HPDE6-E6E7 (cell line): ENCODE measurements around the gene PCDHA7.
"Not testable (repeated sequence)": the region's sequence is repeated elsewhere in the genome, so short reads cannot be mapped to it uniquely, and the experiment has no call there.

Experiments
- DNase-seq: peaks from one replicate; pipeline ENCODE4 v3.0.0; 2011; ENCODE audit warnings: missing footprints; ENCODE audit errors: extremely low spot score

The PCDHA7 gene

GRCh38 chr5:140868721-140869554 lies 34.9 kb downstream of the PCDHA7 start, which contains the start of gene PCDHA11:
Gene PCDHA11 (plus strand): TSS chr5:140868957. CDS start chr5:140869104, 147 bp downstream.
- peak; percentile 10 for DNase-seq

GRCh38 chr5:140869555-140869886 lies 35.5 kb downstream of the PCDHA7 start:
- DNase-seq: peak; percentile 11

GRCh38 chr5:140870221-140871201 lies 36.4 kb downstream of the PCDHA7 start:
- DNase-seq: no peak

- peak; percentile 43 for DNase-seq
Observed at GRCh38 chr5:140875085-140876065, 41.3 kb downstream of the PCDHA7 start, which contains the start of gene PCDHA12. Gene PCDHA12 (plus strand): TSS chr5:140875308. CDS start chr5:140875473, 165 bp downstream.

GRCh38 chr5:140876541-140877261 lies 42.6 kb downstream of the PCDHA7 start:
- DNase-seq: not testable (repeated sequence)

GRCh38 chr5:140877262-140877581 lies 43.2 kb downstream of the PCDHA7 start:
- no peak for DNase-seq

GRCh38 chr5:140881889-140882590 lies 48.0 kb downstream of the PCDHA7 start, which contains the start of gene PCDHA13:
Gene PCDHA13 (plus strand): TSS chr5:140882124. CDS start chr5:140882269, 145 bp downstream.
- peak; percentile 12 for DNase-seq

GRCh38 chr5:140882591-140882899 lies 48.5 kb downstream of the PCDHA7 start:
- DNase-seq: no peak

GRCh38 chr5:140883373-140883772 lies 49.3 kb downstream of the PCDHA7 start:
- no peak for DNase-seq

- DNase-seq: no peak
Observed at GRCh38 chr5:140883927-140884697, 50.0 kb downstream of the PCDHA7 start.
